Activated CD4-positive, alpha-beta T cell treated with anti-CD3 and anti-CD28 coated beads for 36 hours (primary cell): ENCODE measurements around the gene PPP6R2. TPM values are rescaled to one million over a fixed set of nuclear protein-coding genes. Genes with fewer than 3 reads are reported as not detected.

ENCODE experiments used
- total RNA-seq, 2 experiments: library from RNA; stranded (reverse); gene quantifications; one replicate each; pipeline ENCODE4 v1.2.3, GENCODE V29; 2021

The PPP6R2 gene
- total RNA-seq, 2 experiments from 2014 or later = 37.3 to 39.5 TPM

Other genes with a start within 250 kb of the PPP6R2 start
- gene PANX2, start 172.6 kb upstream of the PPP6R2 start, total RNA-seq = 1 to 10 TPM; 2.2 to 2.7 TPM
- 10 to 100 TPM; 60.7 to 74.5 TPM for gene TRABD, start 157.4 kb upstream of the PPP6R2 start, total RNA-seq
- gene SELENOO, start 142.3 kb upstream of the PPP6R2 start, total RNA-seq = 10 to 100 TPM; 14.4 to 18.3 TPM
- 10 to 100 TPM; 42.2 to 49.2 TPM for gene TUBGCP6, start 98.3 kb upstream of the PPP6R2 start, total RNA-seq
- 10 to 100 TPM; 33.5 to 41.5 TPM for gene HDAC10, start 92.1 kb upstream of the PPP6R2 start, total RNA-seq
- gene MAPK12, start 81.6 kb upstream of the PPP6R2 start, total RNA-seq = 1 to 10 TPM; 5.4 to 8.1 TPM
- gene MAPK11, start 72.9 kb upstream of the PPP6R2 start, total RNA-seq = 10 to 100 TPM; 11.6 to 13.6 TPM
- gene PLXNB2, start 35.7 kb upstream of the PPP6R2 start, total RNA-seq = 1 to 10 TPM; 5.5 to 6.3 TPM
- 1 to 10 TPM; 2.8 TPM for gene DENND6B, start 16.3 kb upstream of the PPP6R2 start, total RNA-seq
- gene SBF1, start 131.7 kb downstream of the PPP6R2 start, total RNA-seq = 10 to 100 TPM; 97.6 TPM
- gene ADM2, start 138.2 kb downstream of the PPP6R2 start, total RNA-seq = 1 to 10 TPM; 7.5 to 7.9 TPM
- gene MIOX, start 143.5 kb downstream of the PPP6R2 start, total RNA-seq = under 1 TPM; 0.32 to 0.44 TPM
- 10 to 100 TPM; 46.8 to 49.4 TPM for gene LMF2, start 164.4 kb downstream of the PPP6R2 start, total RNA-seq
- 100 to 1,000 TPM; 115 to 123 TPM for gene NCAPH2, start 164.9 kb downstream of the PPP6R2 start, total RNA-seq
- 1 to 10 TPM; 2.4 to 5.6 TPM for gene SCO2, start 182.3 kb downstream of the PPP6R2 start, total RNA-seq
- 10 to 100 TPM; 26.9 to 44.3 TPM for gene TYMP, start 186.7 kb downstream of the PPP6R2 start, total RNA-seq
- gene KLHDC7B, start 202.6 kb downstream of the PPP6R2 start, total RNA-seq = 1 to 10 TPM; 5.7 to 6.4 TPM
- 1 to 10 TPM; 3.8 TPM for gene SYCE3, start 219.6 kb downstream of the PPP6R2 start, total RNA-seq
- 10 to 100 TPM; 42.5 to 51.4 TPM for gene CPT1B, start 235.1 kb downstream of the PPP6R2 start, total RNA-seq
- gene CHKB, start 239.5 kb downstream of the PPP6R2 start, total RNA-seq = 10 to 100 TPM; 68.2 to 79.7 TPM